ENCODE measurements around the gene CARD10. TPM values are rescaled to one million over a fixed set of nuclear protein-coding genes. Genes with fewer than 3 reads are reported as not detected.

The CARD10 gene
- total RNA-seq, 1 experiment from 2014 or later = 22.7 TPM

- peaks cover 11% of the 10 kb centered on the region for H3K4me1 Mint-ChIP-seq (ENCODE audit: insufficient read depth, unreplicated experiment)
- no peaks in the 10 kb centered on the region for H3K9me3 Mint-ChIP-seq (ENCODE audit: unreplicated experiment)
- no peaks in the 10 kb centered on the region for H3K27me3 Mint-ChIP-seq (ENCODE audit: insufficient read depth, unreplicated experiment)
- no peak for DNase-seq (ENCODE audit: unreplicated experiment)
- BruUV-seq (replicated peaks) = no TSS peak
- intact Hi-C loops (cut with micrococcal nuclease) = no loop called here
- no peak overlapping the region for H3K27ac Mint-ChIP-seq (ENCODE audit: low read depth, unreplicated experiment)
- no peak overlapping the region for H3K4me3 Mint-ChIP-seq (ENCODE audit: unreplicated experiment)
- TF ChIP-seq CTCF (IDR thresholded peaks at IDR 0.05; ENCODE audit: unreplicated experiment) = no peak
- H3K36me3 Mint-ChIP-seq (ENCODE audit: insufficient read depth, unreplicated experiment) = peaks cover 1% of the 10 kb centered on the region
- ChIA-PET CTCF (interaction anchor here (0.6 to 1.3 kb wide), 3 partner anchors 41 to 205 kb away, joined by 3 to 4 read pairs (median 4); no protein-coding TSS in a partner anchor), POLR2A (no interaction called here)
Measured at GRCh38 chr22:37520776-37521191, 1.6 kb upstream of the CARD10 start.

- intact Hi-C loops (cut with micrococcal nuclease) = no loop called here
- ChIA-PET POLR2A (interaction anchor here (0.5 to 1.6 kb wide), 5 partner anchors 11 to 502 kb away, joined by 3 to 5 read pairs (median 4); partner anchors contain the start of gene GGA1), CTCF (interaction anchor here (0.6 to 0.8 kb wide), 3 partner anchors 21 to 801 kb away, joined by 3 to 4 read pairs (median 3); no protein-coding TSS in a partner anchor)
- Mint-ChIP-seq H3K27me3 (ENCODE audit: insufficient read depth, unreplicated experiment) (no peaks in the 10 kb centered on the region), H3K9me3 (ENCODE audit: unreplicated experiment) (no peaks in the 10 kb centered on the region), H3K27ac (ENCODE audit: low read depth, unreplicated experiment) (peak overlapping the region; percentile 60), H3K4me1 (ENCODE audit: insufficient read depth, unreplicated experiment) (peaks cover 7% of the 10 kb centered on the region), H3K4me3 (ENCODE audit: unreplicated experiment) (peak overlapping the region; percentile 77), H3K36me3 (ENCODE audit: insufficient read depth, unreplicated experiment) (peaks cover 18% of the 10 kb centered on the region)
- DNase-seq (ENCODE audit: unreplicated experiment) = peak; percentile 21
- BruUV-seq (replicated peaks) = no TSS peak
- TF ChIP-seq CTCF (IDR thresholded peaks at IDR 0.05; ENCODE audit: unreplicated experiment) = no peak
Measured at GRCh38 chr22:37518509-37519267, 527 bp downstream of the CARD10 start.

- no TSS peak for BruUV-seq (replicated peaks)
- no peaks in the 10 kb centered on the region for H3K27me3 Mint-ChIP-seq (ENCODE audit: insufficient read depth, unreplicated experiment)
- POLR2A ChIA-PET = interaction anchor here (1.5 kb wide), 1 partner anchor 90 kb away, joined by 4 read pairs; the partner anchor contains the start of gene GGA1
- H3K36me3 Mint-ChIP-seq (ENCODE audit: insufficient read depth, unreplicated experiment) = peaks cover 18% of the 10 kb centered on the region
- peaks cover 7% of the 10 kb centered on the region for H3K4me1 Mint-ChIP-seq (ENCODE audit: insufficient read depth, unreplicated experiment)
- DNase-seq (ENCODE audit: unreplicated experiment) = peak; percentile 41
- H3K4me3 Mint-ChIP-seq (ENCODE audit: unreplicated experiment) = peak overlapping the region; percentile 77
- peak overlapping the region; percentile 60 for H3K27ac Mint-ChIP-seq (ENCODE audit: low read depth, unreplicated experiment)
- CTCF ChIA-PET = interaction anchor here (0.6 to 0.8 kb wide), 2 partner anchors 107 to 800 kb away, joined by 3 read pairs; no protein-coding TSS in a partner anchor
- TF ChIP-seq CTCF (IDR thresholded peaks at IDR 0.05; ENCODE audit: unreplicated experiment) = no peak
- H3K9me3 Mint-ChIP-seq (ENCODE audit: unreplicated experiment) = no peaks in the 10 kb centered on the region
- intact Hi-C loops (cut with micrococcal nuclease) = no loop called here
Measured at GRCh38 chr22:37517826-37518450, 1.3 kb downstream of the CARD10 start.

GRCh38 chr22:37516456-37516855, 2.8 kb downstream of the CARD10 start:
- DNase-seq (ENCODE audit: unreplicated experiment) = no peak
- H3K27me3 Mint-ChIP-seq (ENCODE audit: insufficient read depth, unreplicated experiment) = no peaks in the 10 kb centered on the region
- BruUV-seq (replicated peaks) = no TSS peak
- ChIA-PET CTCF (interaction anchor here (1.6 kb wide), 1 partner anchor 76 kb away, joined by 3 read pairs; no protein-coding TSS in a partner anchor), POLR2A (interaction anchor here (0.6 to 1.5 kb wide), 4 partner anchors 9 to 246 kb away, joined by 3 to 5 read pairs (median 4); no protein-coding TSS in a partner anchor)
- peaks cover 15% of the 10 kb centered on the region for H3K4me1 Mint-ChIP-seq (ENCODE audit: insufficient read depth, unreplicated experiment)
- intact Hi-C loops (cut with micrococcal nuclease) = no loop called here
- no peak overlapping the region for H3K27ac Mint-ChIP-seq (ENCODE audit: low read depth, unreplicated experiment)
- H3K9me3 Mint-ChIP-seq (ENCODE audit: unreplicated experiment) = no peaks in the 10 kb centered on the region
- no peak overlapping the region for H3K4me3 Mint-ChIP-seq (ENCODE audit: unreplicated experiment)
- peaks cover 18% of the 10 kb centered on the region for H3K36me3 Mint-ChIP-seq (ENCODE audit: insufficient read depth, unreplicated experiment)
- TF ChIP-seq CTCF (IDR thresholded peaks at IDR 0.05; ENCODE audit: unreplicated experiment) = no peak
